ENCODE measurements around the gene ZDHHC14.
"Not testable (repeated sequence)": the region's sequence is repeated elsewhere in the genome, so short reads cannot be mapped to it uniquely, and the experiment has no call there.

DNA sequence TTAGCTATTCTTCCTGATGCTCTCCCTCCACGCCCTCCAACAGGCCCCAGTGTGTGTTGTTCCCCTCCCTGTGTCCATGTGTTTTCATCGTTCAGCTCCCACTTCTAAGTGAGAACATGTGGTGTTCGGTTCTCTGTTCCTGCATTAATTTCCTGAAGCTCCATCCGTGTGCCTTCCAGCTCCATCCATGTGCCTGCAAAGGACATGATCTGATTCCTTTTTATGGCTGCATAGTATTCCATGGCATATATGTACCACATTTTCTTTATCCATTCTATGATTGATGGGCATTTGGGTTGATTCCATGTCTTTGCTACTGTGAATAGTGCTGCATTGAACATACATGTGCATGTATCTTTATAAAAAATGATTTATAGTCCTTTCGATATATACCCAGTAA lies 27.4 kb downstream of the ZDHHC14 start:
- TF ChIP-seq, protein P1, sequence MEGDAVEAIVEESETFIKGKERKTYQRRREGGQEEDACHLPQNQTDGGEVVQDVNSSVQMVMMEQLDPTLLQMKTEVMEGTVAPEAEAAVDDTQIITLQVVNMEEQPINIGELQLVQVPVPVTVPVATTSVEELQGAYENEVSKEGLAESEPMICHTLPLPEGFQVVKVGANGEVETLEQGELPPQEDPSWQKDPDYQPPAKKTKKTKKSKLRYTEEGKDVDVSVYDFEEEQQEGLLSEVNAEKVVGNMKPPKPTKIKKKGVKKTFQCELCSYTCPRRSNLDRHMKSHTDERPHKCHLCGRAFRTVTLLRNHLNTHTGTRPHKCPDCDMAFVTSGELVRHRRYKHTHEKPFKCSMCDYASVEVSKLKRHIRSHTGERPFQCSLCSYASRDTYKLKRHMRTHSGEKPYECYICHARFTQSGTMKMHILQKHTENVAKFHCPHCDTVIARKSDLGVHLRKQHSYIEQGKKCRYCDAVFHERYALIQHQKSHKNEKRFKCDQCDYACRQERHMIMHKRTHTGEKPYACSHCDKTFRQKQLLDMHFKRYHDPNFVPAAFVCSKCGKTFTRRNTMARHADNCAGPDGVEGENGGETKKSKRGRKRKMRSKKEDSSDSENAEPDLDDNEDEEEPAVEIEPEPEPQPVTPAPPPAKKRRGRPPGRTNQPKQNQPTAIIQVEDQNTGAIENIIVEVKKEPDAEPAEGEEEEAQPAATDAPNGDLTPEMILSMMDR (IDR thresholded peaks at IDR 0.05; ENCODE audit: low read depth, low read length): not testable (repeated sequence)
- TF ChIP-seq POLR2A (IDR thresholded peaks at IDR 0.05; ENCODE audit: extremely low read depth, insufficient read length); MYC (IDR thresholded peaks at IDR 0.05; ENCODE audit: low read depth, low read length): not testable (repeated sequence)
- TF ChIP-seq, protein P2, sequence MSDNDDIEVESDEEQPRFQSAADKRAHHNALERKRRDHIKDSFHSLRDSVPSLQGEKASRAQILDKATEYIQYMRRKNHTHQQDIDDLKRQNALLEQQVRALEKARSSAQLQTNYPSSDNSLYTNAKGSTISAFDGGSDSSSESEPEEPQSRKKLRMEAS (IDR thresholded peaks at IDR 0.05; ENCODE audit: low read depth, low read length): not testable (repeated sequence)

Data from NB4 (cell line).